Mesothelial cell of epicardium (in vitro differentiated cells): ENCODE results near the gene CHST12. TPM values are rescaled to one million over a fixed set of nuclear protein-coding genes. Genes with fewer than 3 reads are reported as not detected.
A peak's percentile ranks its signal among the peaks of the same experiment; 100 is the strongest.

Experiments used
- DNase-seq, 2 experiments: peaks; one replicate each; pipeline ENCODE4 v3.0.0; 2021; ENCODE audit warnings: low spot score in 2 of 2; ENCODE audit not compliant: unreplicated experiment in 2 of 2
- H3K27ac Mint-ChIP-seq: 2 replicates; pipeline ENCODE4 v1.8.0; 2021; ENCODE audit warnings: mixed read lengths
- H3K27me3 Mint-ChIP-seq: 2 replicates; pipeline ENCODE4 v1.8.0; 2021; ENCODE audit warnings: low read depth, mixed read lengths
- H3K36me3 Mint-ChIP-seq: 2 replicates; pipeline ENCODE4 v1.8.0; 2021; ENCODE audit warnings: mixed read lengths
- H3K4me1 Mint-ChIP-seq: 2 replicates; pipeline ENCODE4 v1.8.0; 2021; ENCODE audit warnings: mixed read lengths
- H3K4me3 Mint-ChIP-seq: 2 replicates; pipeline ENCODE4 v1.8.0; 2021; ENCODE audit warnings: mild to moderate bottlenecking, moderate library complexity, mixed read lengths
- H3K9me3 Mint-ChIP-seq: 2 replicates; pipeline ENCODE4 v1.8.0; 2021; ENCODE audit warnings: mixed read lengths
- CTCF ChIP-seq: fragments of 200-600 bp; sonication (generic); IDR thresholded peaks from one replicate; pipeline ENCODE4 v1.5.0; 2021; ENCODE audit warnings: antibody characterized with exemption; ENCODE audit not compliant: unreplicated experiment
- total RNA-seq: library from RNA; stranded (reverse); gene quantifications from 3 replicates; pipeline ENCODE4 v1.2.1, GENCODE V29; 2021

CHST12 gene
- total RNA-seq, 1 donor from 2014 or later = 20.4 TPM

- DNase-seq = no peak
- Mint-ChIP-seq H3K4me3 (no peak overlapping the region), H3K36me3 (no peaks in the 10 kb centered on the region), H3K27me3 (no peaks in the 10 kb centered on the region), H3K27ac (no peak overlapping the region), H3K9me3 (no peaks in the 10 kb centered on the region), H3K4me1 (peaks cover 3% of the 10 kb centered on the region)
- no peak for TF ChIP-seq CTCF
Measured at GRCh38 chr7:2484868-2485267, 81.5 kb downstream of the CHST12 start.

DNA sequence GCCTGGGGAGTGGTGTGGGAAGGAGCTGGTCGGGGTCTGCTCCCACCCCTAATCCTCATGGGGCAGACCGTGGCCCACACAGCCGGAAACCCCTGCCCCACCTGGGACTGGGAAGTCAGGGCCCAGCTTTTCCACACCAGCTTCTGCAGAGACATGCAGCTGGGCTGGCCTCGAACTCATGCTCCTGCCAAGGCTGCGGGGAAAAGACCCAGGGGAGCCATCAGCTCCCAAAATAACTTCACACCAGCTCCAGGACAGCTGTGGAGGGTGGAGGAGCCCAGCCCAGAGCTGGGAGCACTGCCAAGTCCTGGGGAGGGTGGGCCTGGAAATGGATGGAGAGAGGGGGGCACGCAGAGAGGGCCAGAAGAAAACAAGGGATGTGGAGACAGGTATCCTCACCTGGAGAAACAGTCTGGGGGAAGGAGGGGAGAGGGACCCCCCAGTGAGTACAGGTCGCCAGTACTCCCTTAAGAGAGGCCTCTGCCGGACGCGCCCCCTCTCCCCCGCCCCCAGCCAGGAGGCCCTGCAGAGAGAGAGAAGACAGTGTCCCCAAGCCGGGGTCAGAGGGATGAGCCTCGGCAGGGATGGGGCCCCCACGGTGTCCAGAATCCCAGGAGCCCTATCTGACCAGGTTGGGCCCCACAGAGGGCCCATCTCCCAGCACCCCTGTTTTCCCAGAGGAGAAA lies 84.3 kb downstream of the CHST12 start:
- Mint-ChIP-seq H3K4me3 (no peak overlapping the region), H3K9me3 (no peaks in the 10 kb centered on the region), H3K27me3 (no peaks in the 10 kb centered on the region), H3K27ac (no peak overlapping the region), H3K4me1 (peaks cover 3% of the 10 kb centered on the region), H3K36me3 (no peaks in the 10 kb centered on the region)
- no peak for TF ChIP-seq CTCF
- DNase-seq = no peak

DNA sequence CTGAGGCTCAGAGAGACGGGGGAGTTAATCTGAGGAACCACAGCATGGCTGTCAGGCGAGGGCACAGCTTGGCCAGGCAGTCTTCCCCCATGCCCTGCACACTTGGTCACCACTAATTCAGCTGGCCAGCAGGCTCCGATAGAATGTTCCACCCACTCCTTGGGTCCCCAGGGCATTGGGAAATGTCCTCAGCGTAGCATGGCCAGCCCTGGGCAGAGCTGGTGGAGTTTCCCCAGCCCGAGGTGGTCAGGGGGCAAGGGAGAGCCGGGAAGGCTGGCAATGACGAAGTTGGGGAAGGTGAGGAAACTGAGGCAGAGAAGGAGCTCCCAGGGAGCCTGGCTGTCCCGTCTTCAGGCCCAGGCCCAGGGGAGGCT lies 84.8 kb downstream of the CHST12 start:
- H3K27ac Mint-ChIP-seq = peak overlapping the region; percentile 54
- no peaks in the 10 kb centered on the region for H3K36me3 Mint-ChIP-seq
- H3K9me3 Mint-ChIP-seq = no peaks in the 10 kb centered on the region
- no peak for TF ChIP-seq CTCF
- peaks cover 3% of the 10 kb centered on the region for H3K4me1 Mint-ChIP-seq
- no peak overlapping the region for H3K4me3 Mint-ChIP-seq
- no peak for DNase-seq
- H3K27me3 Mint-ChIP-seq = no peaks in the 10 kb centered on the region

DNA sequence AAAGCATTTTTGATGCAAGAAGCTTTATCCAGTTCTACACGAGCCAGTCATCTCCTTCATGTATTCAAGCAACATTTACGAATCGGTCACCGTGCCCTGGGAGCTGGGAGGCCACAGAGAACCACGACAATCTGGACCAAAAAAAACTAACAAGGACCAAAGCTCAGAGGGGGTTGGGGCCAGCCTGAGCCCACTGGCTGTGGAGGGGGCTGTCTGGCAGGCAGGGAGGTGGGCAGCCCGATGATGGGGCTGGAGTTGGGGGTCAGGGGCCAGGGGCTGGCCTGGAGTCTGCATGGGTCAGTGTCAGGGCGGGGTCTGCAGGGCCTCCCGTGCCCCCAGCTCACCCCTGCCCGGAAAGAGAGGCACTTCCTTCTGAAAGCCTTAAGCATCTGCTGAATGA lies 85.3 kb downstream of the CHST12 start:
- Mint-ChIP-seq H3K4me1 (peaks cover 6% of the 10 kb centered on the region), H3K27ac (no peak overlapping the region), H3K36me3 (no peaks in the 10 kb centered on the region), H3K27me3 (no peaks in the 10 kb centered on the region), H3K9me3 (no peaks in the 10 kb centered on the region), H3K4me3 (no peak overlapping the region)
- DNase-seq = no peak
- TF ChIP-seq CTCF = no peak

GRCh38 chr7:2490181-2490651 lies 86.8 kb downstream of the CHST12 start:
- H3K4me1 Mint-ChIP-seq = peaks cover 11% of the 10 kb centered on the region
- no peak for TF ChIP-seq CTCF
- no peaks in the 10 kb centered on the region for H3K9me3 Mint-ChIP-seq
- H3K27me3 Mint-ChIP-seq = peaks cover 2% of the 10 kb centered on the region
- H3K27ac Mint-ChIP-seq = no peak overlapping the region
- no peaks in the 10 kb centered on the region for H3K36me3 Mint-ChIP-seq
- DNase-seq = no peak
- no peak overlapping the region for H3K4me3 Mint-ChIP-seq
